ENCODE measurements around the gene CMTM4. TPM values are rescaled to one million over a fixed set of nuclear protein-coding genes. Genes with fewer than 3 reads are reported as not detected.

The CMTM4 gene
- total RNA-seq, 4 donors from 2014 or later, result 6.1 to 41.5 (median 15.1) TPM

GRCh38 chr16:66699898-66700297 is 3.4 kb upstream of the CMTM4 start:
- no peak for TF ChIP-seq POLR2A (IDR thresholded peaks at IDR 0.05)
- TF ChIP-seq CTCF (IDR thresholded peaks at IDR 0.05), result no peak
- H3K4me1 ChIP-seq, result peaks cover 2 to 16% of the 10 kb centered on the region in 2 donors
- no peaks in the 10 kb centered on the region for H3K36me3 ChIP-seq
- intact Hi-C loops (cut with DNase I; ENCODE audit: low total_unique reads), result no loop called here
- H3K4me3 ChIP-seq, result no peak overlapping the region
- DNase-seq, result no peak
- no peak overlapping the region for H3K27ac ChIP-seq
- no peaks in the 10 kb centered on the region for H3K27me3 ChIP-seq
- no peaks in the 10 kb centered on the region for H3K9me3 ChIP-seq

- no peak for DNase-seq
- no peaks in the 10 kb centered on the region for H3K9me3 ChIP-seq
- no peak overlapping the region for H3K27ac ChIP-seq
- no peak for TF ChIP-seq CTCF (IDR thresholded peaks at IDR 0.05)
- TF ChIP-seq POLR2A (IDR thresholded peaks at IDR 0.05), result no peak
- peaks cover 3 to 9% of the 10 kb centered on the region in 2 donors for H3K4me1 ChIP-seq
- no peak overlapping the region for H3K4me3 ChIP-seq
- H3K27me3 ChIP-seq, result no peaks in the 10 kb centered on the region
- no peaks in the 10 kb centered on the region for H3K36me3 ChIP-seq
- intact Hi-C loops (cut with DNase I; ENCODE audit: low total_unique reads), result no loop called here
Observed at GRCh38 chr16:66698046-66698445, 1.5 kb upstream of the CMTM4 start.

- peak; percentile 19 to 37 for DNase-seq
- intact Hi-C loops (cut with DNase I; ENCODE audit: low total_unique reads), result no loop called here
- Histone ChIP-seq H3K36me3 (no peaks in the 10 kb centered on the region), H3K4me1 (peaks cover 3 to 9% of the 10 kb centered on the region in 2 donors), H3K9me3 (no peaks in the 10 kb centered on the region), H3K27ac (peak overlapping the region; percentile 70 to 77), H3K4me3 (peak overlapping the region; percentile 38 to 93), H3K27me3 (no peaks in the 10 kb centered on the region)
- TF ChIP-seq POLR2A (IDR thresholded peaks at IDR 0.05), result no peak
- TF ChIP-seq CTCF (IDR thresholded peaks at IDR 0.05), result no peak
Observed at GRCh38 chr16:66695935-66696668, 441 bp downstream of the CMTM4 start.

- no peaks in the 10 kb centered on the region for H3K36me3 ChIP-seq
- no peaks in the 10 kb centered on the region for H3K27me3 ChIP-seq
- no peak for TF ChIP-seq CTCF (IDR thresholded peaks at IDR 0.05)
- no peak for TF ChIP-seq POLR2A (IDR thresholded peaks at IDR 0.05)
- intact Hi-C loops (cut with DNase I; ENCODE audit: low total_unique reads), result no loop called here
- peaks cover 3 to 9% of the 10 kb centered on the region in 2 donors for H3K4me1 ChIP-seq
- H3K27ac ChIP-seq, result peak overlapping the region in 1 of 2 donors; percentile 77
- no peak for DNase-seq
- H3K4me3 ChIP-seq, result peak overlapping the region; percentile 38 to 93
- no peaks in the 10 kb centered on the region for H3K9me3 ChIP-seq
Observed at GRCh38 chr16:66695471-66695934, 1.0 kb downstream of the CMTM4 start.

GRCh38 chr16:66693149-66693548 is 3.4 kb downstream of the CMTM4 start:
- no peak overlapping the region for H3K27ac ChIP-seq
- DNase-seq, result no peak
- H3K4me1 ChIP-seq, result peaks cover 3 to 9% of the 10 kb centered on the region in 2 donors
- TF ChIP-seq CTCF (IDR thresholded peaks at IDR 0.05) (no peak), POLR2A (IDR thresholded peaks at IDR 0.05) (no peak)
- H3K36me3 ChIP-seq, result no peaks in the 10 kb centered on the region
- intact Hi-C loops (cut with DNase I; ENCODE audit: low total_unique reads), result no loop called here
- no peaks in the 10 kb centered on the region for H3K27me3 ChIP-seq
- H3K9me3 ChIP-seq, result no peaks in the 10 kb centered on the region
- H3K4me3 ChIP-seq, result no peak overlapping the region

Data from uterus (tissue), 4 donors.